ENCODE data around the gene ICOSLG. TPM values are rescaled to one million over a fixed set of nuclear protein-coding genes. Genes with fewer than 3 reads are reported as not detected.
"Not testable (repeated sequence)": the region's sequence is repeated elsewhere in the genome, so short reads cannot be mapped to it uniquely, and the experiment has no call there.

The ICOSLG gene
- polyA plus RNA-seq: 1 to 10 TPM in 2 of 3 donors, under 1 TPM in 1; 0.56 to 2.4 (median 1.1) TPM

GRCh38 chr21:44240842-44241241 lies at the start of gene ICOSLG:
Gene ICOSLG, minus strand, starts transcription at chr21:44240943. Its CDS starts 126 bp downstream, at chr21:44240817.
- no CpG with 5 or more reads among the region's 53 CpGs for WGBS, 3 donors
- not testable (repeated sequence) for H3K27ac ChIP-seq (ENCODE audit: low read depth, low read length)

GRCh38 chr21:44289381-44290010 lies 48.8 kb upstream of the ICOSLG start:
- no peak overlapping the region for H3K27ac ChIP-seq (ENCODE audit: low read depth, low read length)
- 80 to 88% (median 86%) methylated on average over 24 of the region's 24 CpGs for WGBS, 3 donors

GRCh38 chr21:44288251-44289110 lies 47.7 kb upstream of the ICOSLG start:
- no peak overlapping the region for H3K27ac ChIP-seq (ENCODE audit: low read depth, low read length)
- WGBS, 3 donors: 88 to 93% (median 89%) methylated on average over 23 of the region's 23 CpGs

GRCh38 chr21:44286716-44287632 lies 46.2 kb upstream of the ICOSLG start:
- H3K27ac ChIP-seq (ENCODE audit: low read depth, low read length): no peak overlapping the region
- 65 to 69% (median 66%) methylated on average over 31 of the region's 31 CpGs for WGBS, 3 donors

- H3K27ac ChIP-seq (ENCODE audit: low read depth, low read length): no peak overlapping the region
- WGBS, 3 donors: 41 to 68% (median 61%) methylated on average over 19 to 21 of the region's 21 CpGs
These were observed 45.5 kb upstream of the ICOSLG start for GRCh38 chr21:44286086-44286715.

- 27 to 45% (median 35%) methylated on average over 48 to 56 of the region's 56 CpGs for WGBS, 3 donors
These were observed 44.6 kb upstream of the ICOSLG start, which contains the start of gene AIRE for GRCh38 chr21:44285138-44285992. Gene AIRE, plus strand, starts transcription at chr21:44285876. Its CDS starts 131 bp downstream, at chr21:44286007.

GRCh38 chr21:44283948-44284347 lies 43.2 kb upstream of the ICOSLG start:
- H3K27ac ChIP-seq (ENCODE audit: low read depth, low read length): no peak overlapping the region
- 48 to 72% (median 56%) methylated on average over 11 of the region's 11 CpGs for WGBS, 3 donors

More at GRCh38 chr21:44285138-44285992, 44.6 kb upstream of the ICOSLG start, which contains the start of gene AIRE:
- H3K27ac ChIP-seq (ENCODE audit: low read depth, low read length): no peak within 1 kb of the TSS

GRCh38 chr21:44283211-44283785 lies 42.6 kb upstream of the ICOSLG start:
- WGBS, 3 donors: 60 to 72% (median 68%) methylated on average over 11 of the region's 11 CpGs
- H3K27ac ChIP-seq (ENCODE audit: low read depth, low read length): not testable (repeated sequence)

- 85 to 90% (median 87%) methylated on average over 9 of the region's 9 CpGs for WGBS, 3 donors
- H3K27ac ChIP-seq (ENCODE audit: low read depth, low read length): no peak overlapping the region
These were observed 41.6 kb upstream of the ICOSLG start for GRCh38 chr21:44282370-44282769.

GRCh38 chr21:44281801-44282200 lies 41.1 kb upstream of the ICOSLG start:
- WGBS, 3 donors: 89 to 98% (median 95%) methylated on average over 9 of the region's 9 CpGs
- no peak overlapping the region for H3K27ac ChIP-seq (ENCODE audit: low read depth, low read length)

GRCh38 chr21:44279354-44280260 lies 38.9 kb upstream of the ICOSLG start:
- no peak overlapping the region for H3K27ac ChIP-seq (ENCODE audit: low read depth, low read length)
- 82 to 89% (median 87%) methylated on average over 19 of the region's 19 CpGs for WGBS, 3 donors

GRCh38 chr21:44275041-44275440 lies 34.3 kb upstream of the ICOSLG start:
- WGBS, 3 donors: 67 to 83% (median 81%) methylated on average over 5 of the region's 5 CpGs
- H3K27ac ChIP-seq (ENCODE audit: low read depth, low read length): no peak overlapping the region

GRCh38 chr21:44273046-44273445 lies 32.3 kb upstream of the ICOSLG start:
- no peak overlapping the region for H3K27ac ChIP-seq (ENCODE audit: low read depth, low read length)
- 77 to 86% (median 86%) methylated on average over 7 of the region's 7 CpGs for WGBS, 3 donors

- WGBS, 3 donors: 85 to 88% (median 86%) methylated on average over 15 to 18 of the region's 18 CpGs
These were observed 31.6 kb upstream of the ICOSLG start for GRCh38 chr21:44272284-44272858.

GRCh38 chr21:44271558-44272283 lies 31.0 kb upstream of the ICOSLG start:
- WGBS, 3 donors: 76 to 88% (median 88%) methylated on average over 18 of the region's 18 CpGs
- no peak overlapping the region for H3K27ac ChIP-seq (ENCODE audit: low read depth, low read length)

More at GRCh38 chr21:44272284-44272858, 31.6 kb upstream of the ICOSLG start:
- H3K27ac ChIP-seq (ENCODE audit: low read depth, low read length): no peak overlapping the region
